Stimulated activated CD4-positive, alpha-beta T cell treated with anti-CD3 and anti-CD28 coated beads, Interleukin-15, amount 100 ng/mL, for 48 hours (primary cell): Measurements from ENCODE around the gene VRTN.
A peak's percentile ranks its signal among the peaks of the same experiment; 100 is the strongest.
"Not testable (repeated sequence)": the region's sequence is repeated elsewhere in the genome, so short reads cannot be mapped to it uniquely, and the experiment has no call there.

Experiments
- DNase-seq, 2 donors: peaks; one replicate each; pipeline ENCODE4 v3.0.0-alpha.2; 2020; ENCODE audit warnings: low read depth in 2 of 2

VRTN gene

GRCh38 chr14:74348241-74348734 lies at the start of gene VRTN:
Gene VRTN, plus strand, starts transcription at chr14:74348471. Its CDS starts 8,313 bp downstream, at chr14:74356784.
- no peak for DNase-seq

GRCh38 chr14:74299061-74299545 lies 49.2 kb upstream of the VRTN start:
- DNase-seq = peak in 1 of 2 donors; percentile 10

GRCh38 chr14:74301594-74302151 lies 46.6 kb upstream of the VRTN start:
- DNase-seq = no peak

- no peak for DNase-seq
Measured at GRCh38 chr14:74302152-74302628, 46.1 kb upstream of the VRTN start.

GRCh38 chr14:74302634-74303569 lies 45.4 kb upstream of the VRTN start, which contains the start of gene ABCD4:
Gene ABCD4, minus strand, starts transcription at chr14:74302934. Its CDS starts 22 bp downstream, at chr14:74302912.
- DNase-seq = peak; percentile 76 to 83

- no peak for DNase-seq
Measured at GRCh38 chr14:74308695-74309094, 39.6 kb upstream of the VRTN start.

- no peak for DNase-seq
Measured at GRCh38 chr14:74309125-74310022, 38.9 kb upstream of the VRTN start.

- DNase-seq = no peak
Measured at GRCh38 chr14:74312161-74312560, 36.1 kb upstream of the VRTN start.

GRCh38 chr14:74313601-74314000 lies 34.7 kb upstream of the VRTN start:
- no peak for DNase-seq

GRCh38 chr14:74314576-74314975 lies 33.7 kb upstream of the VRTN start:
- DNase-seq = no peak

GRCh38 chr14:74324931-74325361 lies 23.3 kb upstream of the VRTN start:
- no peak for DNase-seq

GRCh38 chr14:74325446-74325845 lies 22.8 kb upstream of the VRTN start:
- DNase-seq = no peak

GRCh38 chr14:74326369-74327152 lies 21.7 kb upstream of the VRTN start:
- no peak for DNase-seq

- DNase-seq = not testable (repeated sequence)
Measured at GRCh38 chr14:74329950-74330552, 18.2 kb upstream of the VRTN start.

- no peak for DNase-seq
Measured at GRCh38 chr14:74333909-74334308, 14.4 kb upstream of the VRTN start.

GRCh38 chr14:74346341-74346740 lies 1.9 kb upstream of the VRTN start:
- DNase-seq = no peak

- no peak for DNase-seq
Measured at GRCh38 chr14:74347097-74347794, 1.0 kb upstream of the VRTN start.

- no peak for DNase-seq
Measured at GRCh38 chr14:74347795-74348100, 523 bp upstream of the VRTN start.

- DNase-seq = no peak
Measured at GRCh38 chr14:74348735-74349463, 628 bp downstream of the VRTN start.
